Esophagus muscularis mucosa (tissue), 3 donors: ENCODE results near the gene ABHD12.

Source experiments
- CTCF ChIP-seq, 3 experiments: fragments of 200-600 bp in 2 of 3; fragments of 450-650 bp in 1 of 3; sonication (generic) in 2 of 3; IDR thresholded peaks; one replicate each; pipeline ENCODE4 v1.5.1; 2017 to 2019; ENCODE audit warnings: antibody characterized with exemption in 3 of 3, mild to moderate bottlenecking in 2 of 3, moderate library complexity in 1 of 3
- POLR2A ChIP-seq: fragments of 450-650 bp; IDR thresholded peaks from one replicate; pipeline ENCODE4 v1.6.1; 2017; ENCODE audit warnings: antibody characterized with exemption, moderate library complexity, mild to moderate bottlenecking, low read depth
- POLR2AphosphoS5 ChIP-seq, 2 donors: sonication (generic); formaldehyde crosslinking; IDR thresholded peaks; one replicate each; pipeline ENCODE4 v1.6.1; 2017; ENCODE audit warnings: antibody characterized with exemption in 2 of 2

GRCh38 chr20:25320035-25320800 lies 70.4 kb downstream of the ABHD12 start:
- TF ChIP-seq POLR2AphosphoS5 (IDR thresholded peaks at IDR 0.05) (no peak), POLR2A (no peak), CTCF (IDR thresholded peaks at IDR 0.05) (no peak)
